GM20431 (cell line): ENCODE data around the gene ITGA7.

Experiments used
- in situ Hi-C: fragments of 300-500 bp; cut with MseI, MboI; formaldehyde crosslinking; loops from one replicate; pipeline ENCODE4 v1.15.0; 2020; ENCODE audit warnings: low sequenced_read_pairs; ENCODE audit not compliant: unreplicated experiment

Gene ITGA7, protein sequence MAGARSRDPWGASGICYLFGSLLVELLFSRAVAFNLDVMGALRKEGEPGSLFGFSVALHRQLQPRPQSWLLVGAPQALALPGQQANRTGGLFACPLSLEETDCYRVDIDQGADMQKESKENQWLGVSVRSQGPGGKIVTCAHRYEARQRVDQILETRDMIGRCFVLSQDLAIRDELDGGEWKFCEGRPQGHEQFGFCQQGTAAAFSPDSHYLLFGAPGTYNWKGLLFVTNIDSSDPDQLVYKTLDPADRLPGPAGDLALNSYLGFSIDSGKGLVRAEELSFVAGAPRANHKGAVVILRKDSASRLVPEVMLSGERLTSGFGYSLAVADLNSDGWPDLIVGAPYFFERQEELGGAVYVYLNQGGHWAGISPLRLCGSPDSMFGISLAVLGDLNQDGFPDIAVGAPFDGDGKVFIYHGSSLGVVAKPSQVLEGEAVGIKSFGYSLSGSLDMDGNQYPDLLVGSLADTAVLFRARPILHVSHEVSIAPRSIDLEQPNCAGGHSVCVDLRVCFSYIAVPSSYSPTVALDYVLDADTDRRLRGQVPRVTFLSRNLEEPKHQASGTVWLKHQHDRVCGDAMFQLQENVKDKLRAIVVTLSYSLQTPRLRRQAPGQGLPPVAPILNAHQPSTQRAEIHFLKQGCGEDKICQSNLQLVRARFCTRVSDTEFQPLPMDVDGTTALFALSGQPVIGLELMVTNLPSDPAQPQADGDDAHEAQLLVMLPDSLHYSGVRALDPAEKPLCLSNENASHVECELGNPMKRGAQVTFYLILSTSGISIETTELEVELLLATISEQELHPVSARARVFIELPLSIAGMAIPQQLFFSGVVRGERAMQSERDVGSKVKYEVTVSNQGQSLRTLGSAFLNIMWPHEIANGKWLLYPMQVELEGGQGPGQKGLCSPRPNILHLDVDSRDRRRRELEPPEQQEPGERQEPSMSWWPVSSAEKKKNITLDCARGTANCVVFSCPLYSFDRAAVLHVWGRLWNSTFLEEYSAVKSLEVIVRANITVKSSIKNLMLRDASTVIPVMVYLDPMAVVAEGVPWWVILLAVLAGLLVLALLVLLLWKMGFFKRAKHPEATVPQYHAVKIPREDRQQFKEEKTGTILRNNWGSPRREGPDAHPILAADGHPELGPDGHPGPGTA

GRCh38 chr12:55707841-55708694 is at the start of gene ITGA7:
ITGA7 (minus strand) TSS chr12:55707904; CDS start chr12:55707682, 222 bp downstream.
- in situ Hi-C loops, result no loop called here

GRCh38 chr12:55755246-55755645 is 47.5 kb upstream of the ITGA7 start:
- in situ Hi-C loops, result no loop called here

GRCh38 chr12:55748230-55748993 is 40.7 kb upstream of the ITGA7 start:
- in situ Hi-C loops, result loop anchor here (25.0 kb wide), 1 partner anchor 189 kb away; the partner anchor contains the start of genes DGKA and PYM1

DNA sequence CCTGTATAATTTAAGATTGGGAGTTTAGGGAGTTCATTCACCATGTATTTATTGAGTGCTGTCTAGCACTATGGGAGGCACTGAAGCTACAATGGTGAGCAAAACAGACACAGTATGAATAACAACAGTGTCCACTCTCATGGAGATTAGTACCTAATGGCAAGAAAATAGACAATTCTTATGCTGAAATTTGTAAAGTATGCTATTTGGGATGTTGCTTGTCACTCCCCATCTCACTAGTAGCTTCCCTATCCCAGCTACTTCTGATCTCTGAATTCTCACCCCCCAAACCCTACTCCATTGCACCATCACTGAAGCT is 39.2 kb upstream of the ITGA7 start:
- in situ Hi-C loops, result loop anchor here (25.0 kb wide), 1 partner anchor 190 kb away; the partner anchor contains the start of genes DGKA and PYM1

DNA sequence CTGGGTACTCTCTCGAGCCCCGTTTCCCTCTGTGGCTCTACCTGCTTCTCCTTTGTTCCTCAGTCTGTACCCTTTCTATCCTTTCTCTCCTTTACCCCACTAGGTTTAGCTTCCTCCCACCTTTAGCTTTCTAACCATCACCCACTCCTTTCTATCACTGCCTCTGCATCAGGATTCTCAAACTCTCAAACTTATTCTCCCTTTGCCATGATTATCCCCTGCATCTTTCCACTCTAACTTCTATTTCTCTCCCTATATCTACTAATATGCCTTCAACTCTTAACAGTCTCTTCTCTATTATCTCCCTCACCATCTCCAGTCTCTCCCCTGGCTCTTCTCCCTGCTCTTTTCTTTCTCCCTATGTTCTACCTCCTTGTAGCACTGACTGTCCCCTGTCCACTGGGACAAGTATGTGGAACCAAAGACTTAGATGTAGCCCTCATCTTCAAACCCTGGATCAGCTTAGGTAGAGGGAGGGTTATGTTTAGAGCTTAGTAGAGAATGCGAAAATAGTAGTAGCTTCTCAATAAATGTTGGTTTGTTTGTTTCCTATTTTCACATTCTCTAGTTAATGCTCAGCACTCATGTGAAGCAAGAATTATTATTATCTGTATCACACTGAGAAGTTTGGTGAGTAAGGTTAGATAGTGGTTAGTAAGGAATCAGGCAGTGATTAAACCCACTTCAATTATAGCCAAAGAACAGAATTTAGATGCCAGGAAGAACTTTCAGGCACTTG is 38.6 kb upstream of the ITGA7 start:
- in situ Hi-C loops, result loop anchor here (25.0 kb wide), 1 partner anchor 191 kb away; the partner anchor contains the start of genes DGKA and PYM1

- in situ Hi-C loops, result loop anchor here (25.0 kb wide), 1 partner anchor 192 kb away; the partner anchor contains the start of genes DGKA and PYM1
These were observed 37.9 kb upstream of the ITGA7 start for GRCh38 chr12:55745361-55746173.

DNA sequence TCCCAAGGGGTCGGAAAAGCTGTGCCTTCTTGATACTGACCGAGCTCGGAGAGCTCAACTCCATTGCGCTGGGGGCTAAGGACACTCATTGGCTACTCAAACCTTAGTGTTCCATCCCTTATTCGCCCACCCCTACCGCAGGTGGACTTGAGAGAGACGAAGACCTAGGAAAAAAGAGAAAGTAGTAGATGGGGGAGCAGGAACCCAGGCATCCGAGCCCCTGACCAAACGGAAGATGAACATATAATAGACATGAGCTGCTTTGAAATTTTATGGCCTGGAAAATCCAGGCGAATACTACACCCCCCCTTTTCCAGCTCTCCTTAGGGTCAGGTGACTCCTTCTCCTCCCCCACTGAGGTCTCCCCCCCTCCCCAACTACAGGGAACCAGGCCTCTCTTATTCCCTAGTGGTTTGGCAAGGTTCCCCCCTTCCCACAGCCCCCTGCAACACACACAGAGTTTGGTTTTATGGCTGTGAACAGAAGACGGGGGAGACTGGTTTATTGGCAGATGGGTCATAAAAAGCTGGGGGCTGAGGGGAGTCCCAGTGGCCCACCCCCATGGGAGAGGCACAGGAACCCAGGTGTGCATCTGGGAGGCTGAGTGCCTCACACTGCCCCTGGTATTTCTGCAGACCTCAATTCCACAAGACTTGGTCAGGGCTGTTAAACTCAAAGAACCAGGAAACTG is 36.8 kb upstream of the ITGA7 start:
- in situ Hi-C loops, result loop anchor here (25.0 kb wide), 1 partner anchor 193 kb away; the partner anchor contains the start of genes DGKA and PYM1

DNA sequence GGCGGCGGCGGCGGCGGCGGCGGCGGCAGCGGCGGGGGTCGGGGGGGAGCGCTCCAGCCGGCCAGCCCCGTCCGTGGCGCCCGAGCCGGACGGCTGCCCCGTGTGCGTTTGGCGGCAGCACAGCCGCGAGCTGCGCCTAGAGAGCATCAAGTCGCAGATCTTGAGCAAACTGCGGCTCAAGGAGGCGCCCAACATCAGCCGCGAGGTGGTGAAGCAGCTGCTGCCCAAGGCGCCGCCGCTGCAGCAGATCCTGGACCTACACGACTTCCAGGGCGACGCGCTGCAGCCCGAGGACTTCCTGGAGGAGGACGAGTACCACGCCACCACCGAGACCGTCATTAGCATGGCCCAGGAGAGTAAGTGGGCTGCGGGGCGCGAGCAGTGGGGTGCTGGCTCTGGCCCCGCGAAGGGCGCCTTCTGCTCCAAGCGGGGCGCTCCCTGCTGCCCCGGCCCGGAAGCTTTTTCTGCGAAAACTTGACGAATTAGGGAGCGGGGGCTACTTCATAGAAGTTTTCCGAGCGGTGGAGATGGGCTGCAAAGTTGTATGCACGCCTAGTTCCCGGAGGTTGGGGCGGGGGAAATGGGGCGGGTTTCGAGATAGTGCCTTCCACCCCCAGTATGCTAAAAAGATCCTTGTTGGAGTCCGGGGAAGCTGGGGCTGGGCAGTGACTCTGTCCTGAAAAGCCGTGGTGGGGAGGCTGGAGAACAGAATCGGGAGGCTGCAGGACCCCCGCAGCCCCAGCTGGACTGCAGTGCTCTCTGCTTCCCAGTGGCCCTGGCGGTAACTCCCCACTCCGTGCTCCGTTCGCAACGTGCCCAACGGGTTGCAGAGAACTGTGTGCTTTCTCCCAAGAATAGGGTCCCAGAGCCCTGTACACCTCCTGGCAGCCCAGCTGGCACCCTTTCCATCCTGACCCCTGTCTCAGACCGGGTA is 36.0 kb upstream of the ITGA7 start:
- in situ Hi-C loops, result loop anchor here (25.0 kb wide), 1 partner anchor 194 kb away; the partner anchor contains the start of genes DGKA and PYM1

GRCh38 chr12:55742719-55743405 is 35.2 kb upstream of the ITGA7 start, which contains the start of gene GDF11:
GDF11 (plus strand) TSS chr12:55743122; CDS start chr12:55743317, 195 bp downstream.
- in situ Hi-C loops, result loop anchor here (25.0 kb wide), 1 partner anchor 194 kb away; the partner anchor contains the start of genes DGKA and PYM1

GRCh38 chr12:55741931-55742680 is 34.4 kb upstream of the ITGA7 start:
- in situ Hi-C loops, result loop anchor here (25.0 kb wide), 1 partner anchor 195 kb away; the partner anchor contains the start of genes DGKA and PYM1

DNA sequence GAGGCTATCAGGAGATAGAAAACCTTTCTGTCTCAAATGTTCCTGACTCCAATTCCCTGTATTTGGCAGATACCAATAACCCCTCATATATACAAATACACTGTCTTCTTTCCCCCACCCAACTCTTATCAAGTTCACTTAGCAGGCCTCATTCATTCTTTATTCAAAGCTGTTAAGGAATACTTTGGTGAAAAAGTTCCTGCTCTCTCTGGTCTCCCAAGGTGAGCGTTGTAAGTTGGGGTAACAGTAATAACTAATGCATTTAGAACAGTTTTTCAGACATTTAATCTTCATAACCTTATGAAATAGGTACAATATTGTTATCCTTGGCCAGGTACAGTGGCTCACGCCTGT is 31.3 kb upstream of the ITGA7 start:
- in situ Hi-C loops, result loop anchor here (25.0 kb wide), 1 partner anchor 198 kb away; the partner anchor contains the start of genes DGKA and PYM1

DNA sequence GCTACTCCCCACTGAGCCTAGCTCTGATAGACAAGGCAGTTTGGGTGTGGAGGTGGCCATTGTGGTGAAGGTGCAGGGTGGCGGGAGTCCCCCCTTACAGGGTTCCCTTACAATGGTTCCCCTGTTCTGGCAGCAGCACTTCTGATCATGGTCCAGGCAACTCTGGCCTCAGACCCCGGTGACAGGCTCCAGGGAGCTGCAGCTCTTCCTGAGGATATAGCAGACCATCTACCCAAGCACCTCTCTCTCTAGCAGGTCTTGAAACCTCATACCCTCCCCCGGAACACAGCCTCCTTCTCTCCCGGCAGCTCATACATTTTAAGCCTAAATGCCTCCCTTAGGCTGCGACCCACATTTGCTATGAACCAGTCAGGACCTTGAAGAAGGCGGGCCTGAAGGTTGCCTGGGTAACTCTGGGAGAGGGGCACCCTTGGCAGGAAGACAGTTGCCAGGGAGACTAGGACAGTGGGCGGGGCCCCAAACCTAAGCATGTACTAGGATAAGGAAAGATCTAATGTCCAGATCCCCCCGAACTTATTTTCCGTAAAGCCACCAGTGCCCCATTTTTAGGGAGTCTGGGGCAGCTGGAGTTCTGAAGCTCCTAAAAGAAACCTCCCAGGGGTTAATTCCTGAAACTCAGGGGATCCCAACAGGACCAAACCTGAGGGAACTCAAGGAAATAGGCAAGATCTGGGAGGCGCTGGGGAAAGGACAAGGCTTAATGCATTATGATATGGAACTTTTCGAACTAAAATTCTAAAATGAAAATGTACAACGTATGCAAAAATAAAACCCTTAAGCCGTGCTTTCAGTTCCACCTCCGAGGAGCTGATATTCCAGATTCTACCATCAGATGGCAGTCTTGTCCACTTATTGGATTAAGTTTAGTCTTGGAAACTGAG is 30.7 kb upstream of the ITGA7 start:
- in situ Hi-C loops, result loop anchor here (25.0 kb wide), 1 partner anchor 199 kb away; the partner anchor contains the start of genes DGKA and PYM1
